H1 (cell line): Measurements from ENCODE around the gene P2RX6. TPM values are rescaled to one million over a fixed set of nuclear protein-coding genes. Genes with fewer than 3 reads are reported as not detected.

Experiments
- CTCF ChIA-PET: fragments of 300-600 bp; sonication (Branson Sonifier 250); formaldehyde crosslinking; loops from one replicate; lab custom pipeline; 2021; ENCODE audit not compliant: partially characterized antibody; lab: Charles Lee
- POLR2A ChIA-PET: fragments of 300-600 bp; sonication (Branson Sonifier 250); formaldehyde crosslinking; loops from one replicate; lab custom pipeline; 2021; ENCODE audit warnings: inconsistent platforms; ENCODE audit not compliant: partially characterized antibody; lab: Charles Lee
- DNase-seq, 2 experiments: peaks; one replicate each; pipeline versions ENCODE4 v3.0.0 to v3.0.0-alpha.2; 2010 to 2022; ENCODE audit warnings: low spot score in 2 of 2, low read depth in 1 of 2, mixed read lengths in 1 of 2
- FAIRE-seq: peaks from 2 replicates; lab custom pipeline; 2011; peaks lifted over from hg19 to GRCh38; lab: Jason Lieb, UNC
- H2AFZ ChIP-seq: 2 replicates; pipeline ENCODE4 v1.8.1; 2012; ENCODE audit warnings: low read length, inconsistent platforms
- H2AK5ac ChIP-seq: 2 replicates; pipeline ENCODE4 v1.6.1; 2013; ENCODE audit warnings: low read depth, low read length
- H2BK120ac ChIP-seq: replicated peaks from 2 replicates; pipeline ENCODE3; 2013; ENCODE audit warnings: low read depth, low read length, inconsistent platforms
- H2BK12ac ChIP-seq: 2 replicates; pipeline ENCODE4 v1.6.1; 2013; ENCODE audit warnings: low read depth, low read length
- H2BK15ac ChIP-seq: 2 replicates; pipeline ENCODE4 v1.6.1; 2013; ENCODE audit warnings: low read length
- H2BK20ac ChIP-seq: 2 replicates; pipeline ENCODE4 v1.6.1; 2013; ENCODE audit warnings: low read length
- H2BK5ac ChIP-seq: 2 replicates; pipeline ENCODE4 v1.6.1; 2013; ENCODE audit warnings: low read depth, low read length
- H3K14ac ChIP-seq: 2 replicates; pipeline ENCODE4 v1.6.1; 2013; ENCODE audit warnings: inconsistent platforms; ENCODE audit not compliant: insufficient read length
- H3K18ac ChIP-seq: 2 replicates; pipeline ENCODE4 v1.6.1; 2013; ENCODE audit warnings: low read length; ENCODE audit errors: extremely low read depth
- H3K23ac ChIP-seq: 2 replicates; pipeline ENCODE4 v1.6.1; 2013; ENCODE audit warnings: inconsistent platforms; ENCODE audit not compliant: insufficient read length
- H3K23me2 ChIP-seq: 2 replicates; pipeline ENCODE4 v1.6.1; 2013; ENCODE audit warnings: low read depth, low read length
- H3K27ac ChIP-seq: 2 replicates; pipeline ENCODE4 v1.6.1; 2011; ENCODE audit warnings: low read depth, low read length, inconsistent platforms
- H3K27me3 ChIP-seq, 4 experiments: replicated peaks in 1 of 4; 1 replicate in 1 of 4; 2 replicates in 3 of 4; pipeline versions ENCODE4 v1.6.1 to v1.8.1; 2011 to 2013; ENCODE audit warnings: low read length in 3 of 4, mild to moderate bottlenecking in 3 of 4, inconsistent platforms in 2 of 4, mixed read lengths in 2 of 4, moderate library complexity in 1 of 4; ENCODE audit not compliant: control insufficient read depth in 3 of 4, insufficient read depth in 3 of 4; ENCODE audit errors: extremely low read depth in 1 of 4
- H3K36me3 ChIP-seq, 4 experiments: 2 replicates each; pipeline versions ENCODE4 v1.6.1 to v1.8.1; 2011 to 2013; ENCODE audit warnings: mild to moderate bottlenecking in 4 of 4, low read length in 3 of 4, moderate library complexity in 2 of 4, control low read depth in 1 of 4, inconsistent platforms in 1 of 4; ENCODE audit not compliant: insufficient read depth in 4 of 4, control insufficient read depth in 2 of 4
- H3K4ac ChIP-seq: replicated peaks from 2 replicates; pipeline ENCODE3; 2013; ENCODE audit warnings: low read length, low read depth, mixed read lengths, inconsistent platforms; ENCODE audit not compliant: insufficient read length
- H3K4me1 ChIP-seq, 4 experiments: replicated peaks in 1 of 4; 1 replicate in 1 of 4; 2 replicates in 3 of 4; pipeline versions ENCODE4 v1.6.1 to v1.8.1; 2011 to 2013; ENCODE audit warnings: low read length in 3 of 4, inconsistent platforms in 2 of 4, mixed read lengths in 1 of 4; ENCODE audit not compliant: insufficient read depth in 4 of 4, control insufficient read depth in 3 of 4
- H3K4me2 ChIP-seq, 2 experiments: 2 replicates each; pipeline versions ENCODE4 v1.6.1 to v1.8.1; 2011 to 2013; ENCODE audit warnings: low read depth in 2 of 2, low read length in 2 of 2, control low read depth in 1 of 2, inconsistent platforms in 1 of 2, mild to moderate bottlenecking in 1 of 2; ENCODE audit not compliant: insufficient read depth in 1 of 2
- H3K4me3 ChIP-seq, 4 experiments: fragments of 200-600, 300-600 bp in 1 of 4; sonication (generic), shearing (Covaris generic), sonication (Bioruptor Twin) in 1 of 4; 2 replicates each; pipeline versions ENCODE4 v1.5.1 to v1.8.1; 2011 to 2016; ENCODE audit warnings: low read length in 4 of 4, low read depth in 3 of 4, control low read depth in 2 of 4, inconsistent platforms in 2 of 4, mild to moderate bottlenecking in 2 of 4, mixed read lengths in 1 of 4, moderate library complexity in 1 of 4; ENCODE audit not compliant: insufficient read depth in 2 of 4; ENCODE audit errors: extremely low read depth in 1 of 4
- H3K56ac ChIP-seq: replicated peaks from 2 replicates; pipeline ENCODE3; 2013; ENCODE audit warnings: low read depth, mild to moderate bottlenecking, mixed read lengths, low read length, inconsistent platforms; ENCODE audit not compliant: insufficient read length
- H3K79me1 ChIP-seq: 2 replicates; pipeline ENCODE4 v1.6.1; 2013; ENCODE audit warnings: low read depth, low read length, control low read depth
- H3K79me2 ChIP-seq, 2 experiments: 2 replicates each; pipeline versions ENCODE4 v1.6.1 to v1.8.1; 2012 to 2013; ENCODE audit warnings: low read length in 2 of 2, mild to moderate bottlenecking in 2 of 2, inconsistent platforms in 1 of 2; ENCODE audit not compliant: insufficient read depth in 2 of 2, control insufficient read depth in 1 of 2
- H3K9ac ChIP-seq, 4 experiments: replicated peaks in 1 of 4; 1 replicate in 1 of 4; 2 replicates in 3 of 4; pipeline versions ENCODE4 v1.6.1 to v1.8.1; 2011 to 2013; ENCODE audit warnings: low read depth in 3 of 4, low read length in 3 of 4, control low read depth in 2 of 4, mild to moderate bottlenecking in 2 of 4, moderate library complexity in 2 of 4, inconsistent platforms in 1 of 4; ENCODE audit errors: extremely low read depth in 1 of 4
- H3K9me3 ChIP-seq, 2 experiments: 2 replicates each; pipeline versions ENCODE4 v1.6.1 to v1.8.1; 2012 to 2013; ENCODE audit warnings: mild to moderate bottlenecking in 2 of 2, moderate library complexity in 2 of 2, control low read depth in 1 of 2, inconsistent platforms in 1 of 2, low read depth in 1 of 2, low read length in 1 of 2, mixed read lengths in 1 of 2; ENCODE audit not compliant: insufficient read depth in 2 of 2
- H4K20me1 ChIP-seq, 2 experiments: replicated peaks in 1 of 2; 2 replicates each; pipeline versions ENCODE3 to v1.8.1; 2011 to 2013; ENCODE audit warnings: inconsistent platforms in 2 of 2, low read length in 2 of 2, mild to moderate bottlenecking in 1 of 2; ENCODE audit not compliant: insufficient read depth in 2 of 2, control insufficient read depth in 1 of 2
- H4K5ac ChIP-seq: 2 replicates; pipeline ENCODE4 v1.6.1; 2013; ENCODE audit warnings: low read length, low read depth, mixed read lengths, inconsistent platforms; ENCODE audit not compliant: insufficient read length
- H4K8ac ChIP-seq: 2 replicates; pipeline ENCODE4 v1.8.0; 2013; ENCODE audit warnings: mild to moderate bottlenecking, moderate library complexity, low read length, inconsistent platforms; ENCODE audit not compliant: insufficient read depth; ENCODE audit errors: extremely low read depth
- H4K91ac ChIP-seq: replicated peaks from 2 replicates; pipeline ENCODE3; 2013; ENCODE audit warnings: low read length, mixed read lengths, inconsistent platforms; ENCODE audit not compliant: insufficient read length
- CBX5 ChIP-seq: fragments of 300-800, 300-1000 bp; sonication (generic); IDR thresholded peaks from 2 replicates; pipeline ENCODE4 v1.7.1; 2016; ENCODE audit warnings: antibody characterized with exemption, low read length, low read depth
- CHD2 ChIP-seq: IDR thresholded peaks from 2 replicates; pipeline ENCODE4 v1.6.1; 2012; ENCODE audit warnings: low read length, improper control_type of control experiment
- EGR1 ChIP-seq: IDR thresholded peaks from 2 replicates; pipeline ENCODE4 v1.6.1; 2011; ENCODE audit warnings: low read depth, low read length, borderline replicate concordance
- GTF2F1 ChIP-seq: IDR thresholded peaks from 2 replicates; pipeline ENCODE4 v1.6.1; 2012; ENCODE audit warnings: low read depth, low read length, improper control_type of control experiment, borderline replicate concordance
- RNF2 ChIP-seq: fragments of 200-900, 300-1000 bp; sonication (generic); IDR thresholded peaks from 2 replicates; pipeline ENCODE4 v1.7.1; 2016; ENCODE audit warnings: borderline replicate concordance, low read depth, mild to moderate bottlenecking, antibody characterized with exemption, low read length; ENCODE audit not compliant: poor library complexity, severe bottlenecking; ENCODE audit errors: missing control alignments
- YY1 ChIP-seq: IDR thresholded peaks from 2 replicates; pipeline ENCODE4 v1.6.1; 2011; ENCODE audit warnings: low read depth, mild to moderate bottlenecking, low read length
- WGBS, 2 experiments: shearing (Covaris generic) in 1 of 2; methylation state at CpG; one replicate each; pipeline versions ENCODE4 v1.1.6 to v1.1.7; 2013 to 2015; ENCODE audit warnings: low lambda C conversion rate in 2 of 2, mixed read lengths in 2 of 2, inconsistent platforms in 1 of 2, low coverage in 1 of 2, missing lambda C conversion rate in 1 of 2; ENCODE audit not compliant: insufficient replicate concordance in 2 of 2, insufficient coverage in 1 of 2, insufficient read length in 1 of 2; ENCODE audit errors: extremely low coverage in 1 of 2, missing lambda C conversion rate in 1 of 2; 5-methylcytosine and 5-hydroxymethylcytosine counted together
- polyA plus RNA-seq, 7 experiments: library from polyadenylated mRNA; depleted of rRNA in 3 of 7; stranded (reverse) in 5 of 7; unstranded in 2 of 7; fragments of >200 nt in 5 of 7; fragments of 200-250 nt in 2 of 7; gene quantifications; 1 replicate in 5 of 7; 2 replicates in 1 of 7; 4 replicates in 1 of 7; pipeline versions ENCODE4 v1.2.1 to v1.2.3, GENCODE V29; 2011 to 2013; ENCODE audit warnings: missing spikeins in 2 of 7, mixed read lengths in 2 of 7
- total RNA-seq: library from RNA; stranded (reverse); fragmentation: NEBNext Ultra II Directional; extraction: Animal tissue kit (Norgen Biotek cat#: 25700); gene quantifications from 2 replicates; pipeline ENCODE4 v1.2.1, GENCODE V29; 2021

Gene P2RX6
- total and polyA plus RNA-seq, 2 of the 8 experiments (the other 6 are each of a cell fraction or from before 2014, with no cell fraction given), result 0.09 TPM; not detected in 1

- Histone ChIP-seq H2AK5ac (0 out of 2 replicates have a peak overlapping the region, but pooled peaks have one; percentile 53), H3K4ac (peak overlapping the region; percentile 46), H3K79me1 (no peaks in the 10 kb centered on the region), H3K56ac (no peak overlapping the region), H3K23me2 (peaks cover 9% of the 10 kb centered on the region; the same call in 1 of the 2 replicates), H4K20me1 (no peaks in the 10 kb centered on the region), H3K79me2 (no peaks in the 10 kb centered on the region), H3K4me2 (no peak overlapping the region; a peak in 1 of 4 replicates), H2AFZ (no peak overlapping the region), H3K18ac (no peak overlapping the region; the same call in 1 of the 2 replicates), H2BK5ac (no peak overlapping the region), H3K27me3 (peaks cover 6 to 31% (median 26%) of the 10 kb centered on the region in 4 experiments), H3K36me3 (no peaks in the 10 kb centered on the region), H3K23ac (no peak overlapping the region), H3K9me3 (no peaks in the 10 kb centered on the region), H2BK15ac (peak overlapping the region; percentile 72; the same call in 1 of the 2 replicates), H4K8ac (peak overlapping the region; percentile 79; the same call in 1 of the 2 replicates), H2BK12ac (0 out of 2 replicates have a peak overlapping the region, but pooled peaks have one; percentile 50), H4K5ac (no peak overlapping the region), H2BK120ac (no peak overlapping the region), H3K27ac (no peak overlapping the region), H4K91ac (no peak overlapping the region), H2BK20ac (no peak overlapping the region), H3K14ac (no peak overlapping the region), H3K4me1 (peaks cover 0 to 5% (median 3%) of the 10 kb centered on the region in 4 experiments; a peak in 3 of 7 replicates), H3K4me3 (no peak overlapping the region), H3K9ac (no peak overlapping the region)
- CTCF ChIA-PET, result interaction anchor here (1.0 to 1.5 kb wide), 2 partner anchors 9 to 15 kb away, joined by 4 read pairs; no protein-coding TSS in a partner anchor
- 77% methylated on average over 9 of the region's 12 CpGs; no CpG with 5 or more reads in 1 of the 2 experiments for WGBS, 2 experiments
- TF ChIP-seq YY1, result no peak
- no peak for TF ChIP-seq CBX5
- no peak for TF ChIP-seq RNF2
- no peak for TF ChIP-seq EGR1
- no peak for TF ChIP-seq GTF2F1
- no peak for TF ChIP-seq CHD2
- FAIRE-seq (no peak), DNase-seq (no peak)
- POLR2A ChIA-PET, result interaction anchor here (0.6 kb wide), 1 partner anchor 33 kb away, joined by 3 read pairs; no protein-coding TSS in a partner anchor
These were observed 14.6 kb downstream of the P2RX6 start for GRCh38 chr22:21029486-21030025.
